HUES6 (cell line): Measurements from ENCODE around the gene PNMA8A.

ENCODE experiments used
- H3K27ac ChIP-seq: 2 replicates; pipeline ENCODE4 v1.7.0; 2013; ENCODE audit warnings: low read depth, mild to moderate bottlenecking, low read length, inconsistent platforms
- H3K27me3 ChIP-seq: 2 replicates; pipeline ENCODE4 v1.6.1; 2013; ENCODE audit warnings: low read length; ENCODE audit not compliant: control insufficient read depth, insufficient read depth
- H3K36me3 ChIP-seq: 2 replicates; pipeline ENCODE4 v1.6.1; 2013; ENCODE audit warnings: low read length; ENCODE audit not compliant: control insufficient read depth, insufficient read depth
- H3K4me1 ChIP-seq: 2 replicates; pipeline ENCODE4 v1.6.1; 2013; ENCODE audit warnings: low read length; ENCODE audit not compliant: control insufficient read depth, insufficient read depth
- H3K4me3 ChIP-seq: 2 replicates; pipeline ENCODE4 v1.5.1; 2013; ENCODE audit warnings: low read depth, low read length
- H3K9ac ChIP-seq: one replicate; pipeline ENCODE4 v1.6.1; 2013; ENCODE audit warnings: mild to moderate bottlenecking, low read length
- H3K9me3 ChIP-seq: 2 replicates; pipeline ENCODE4 v1.6.1; 2013; ENCODE audit warnings: low read depth, low read length; ENCODE audit not compliant: control insufficient read depth, insufficient read depth

Gene PNMA8A

GRCh38 chr19:46491975-46492682, 20.8 kb upstream of the PNMA8A start:
- Histone ChIP-seq H3K27me3 (peaks cover 74% of the 10 kb centered on the region), H3K9ac (no peak overlapping the region), H3K9me3 (no peaks in the 10 kb centered on the region), H3K4me3 (no peak overlapping the region), H3K27ac (no peak overlapping the region), H3K4me1 (peaks cover 30% of the 10 kb centered on the region), H3K36me3 (no peaks in the 10 kb centered on the region)

GRCh38 chr19:46490774-46491173, 19.4 kb upstream of the PNMA8A start:
- Histone ChIP-seq H3K4me3 (no peak overlapping the region), H3K27ac (no peak overlapping the region), H3K9me3 (no peaks in the 10 kb centered on the region), H3K4me1 (peaks cover 31% of the 10 kb centered on the region), H3K36me3 (no peaks in the 10 kb centered on the region), H3K9ac (no peak overlapping the region), H3K27me3 (peaks cover 82% of the 10 kb centered on the region)

DNA sequence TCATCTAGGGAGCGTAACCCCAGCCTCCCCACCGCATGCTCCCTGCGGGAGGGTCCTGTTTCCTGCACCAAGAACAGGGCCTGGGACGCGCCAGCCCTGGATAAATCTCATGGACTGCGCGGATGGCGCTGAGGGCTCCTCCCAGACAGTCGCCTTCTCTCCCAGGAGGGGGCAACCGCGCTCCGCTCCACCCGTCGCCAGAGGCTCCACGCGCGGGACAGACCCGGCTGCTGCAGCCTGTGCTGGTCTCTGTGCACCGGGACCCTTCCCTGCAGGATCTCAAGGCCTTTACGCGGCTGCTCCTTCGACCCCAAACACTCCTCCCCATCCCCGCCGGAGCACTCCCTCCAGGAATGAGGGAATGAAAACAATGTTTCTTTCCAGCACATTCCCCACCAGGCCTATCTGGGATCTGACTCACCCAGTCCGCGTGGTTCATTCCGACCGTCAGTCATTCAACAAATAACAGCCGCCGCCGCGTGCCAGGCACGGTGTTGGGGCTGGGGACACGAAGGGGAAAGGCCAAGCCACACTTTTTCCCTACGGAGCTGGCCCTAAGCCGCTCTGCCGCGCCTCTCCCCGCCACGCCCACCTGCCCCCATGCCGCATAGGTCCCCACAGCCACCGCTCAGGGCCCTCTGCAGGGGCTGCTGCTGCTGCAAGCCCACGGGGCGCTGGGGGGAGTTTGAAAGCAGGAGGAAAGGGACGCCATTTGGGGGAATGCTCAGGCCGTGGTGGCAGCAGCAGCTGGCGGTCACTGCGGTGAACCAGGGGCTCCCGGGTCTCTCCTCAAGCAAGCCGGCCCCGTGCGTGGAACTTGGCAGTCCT, 18.3 kb upstream of the PNMA8A start:
- Histone ChIP-seq H3K9me3 (no peaks in the 10 kb centered on the region), H3K36me3 (no peaks in the 10 kb centered on the region), H3K27me3 (peaks cover 74% of the 10 kb centered on the region), H3K27ac (no peak overlapping the region), H3K4me3 (peak overlapping the region; percentile 44), H3K4me1 (peaks cover 26% of the 10 kb centered on the region), H3K9ac (no peak overlapping the region)

- Histone ChIP-seq H3K9ac (no peak overlapping the region), H3K4me1 (peaks cover 26% of the 10 kb centered on the region), H3K27me3 (peaks cover 63% of the 10 kb centered on the region), H3K27ac (no peak overlapping the region), H3K9me3 (no peaks in the 10 kb centered on the region), H3K36me3 (no peaks in the 10 kb centered on the region), H3K4me3 (no peak overlapping the region)
Measured at GRCh38 chr19:46488551-46488950, 17.2 kb upstream of the PNMA8A start.

GRCh38 chr19:46487802-46488445, 16.6 kb upstream of the PNMA8A start:
- Histone ChIP-seq H3K9ac (peak overlapping the region; percentile 27), H3K36me3 (no peaks in the 10 kb centered on the region), H3K4me1 (peaks cover 23% of the 10 kb centered on the region), H3K27me3 (peaks cover 59% of the 10 kb centered on the region), H3K9me3 (no peaks in the 10 kb centered on the region), H3K4me3 (peak overlapping the region; percentile 61), H3K27ac (no peak overlapping the region)

DNA sequence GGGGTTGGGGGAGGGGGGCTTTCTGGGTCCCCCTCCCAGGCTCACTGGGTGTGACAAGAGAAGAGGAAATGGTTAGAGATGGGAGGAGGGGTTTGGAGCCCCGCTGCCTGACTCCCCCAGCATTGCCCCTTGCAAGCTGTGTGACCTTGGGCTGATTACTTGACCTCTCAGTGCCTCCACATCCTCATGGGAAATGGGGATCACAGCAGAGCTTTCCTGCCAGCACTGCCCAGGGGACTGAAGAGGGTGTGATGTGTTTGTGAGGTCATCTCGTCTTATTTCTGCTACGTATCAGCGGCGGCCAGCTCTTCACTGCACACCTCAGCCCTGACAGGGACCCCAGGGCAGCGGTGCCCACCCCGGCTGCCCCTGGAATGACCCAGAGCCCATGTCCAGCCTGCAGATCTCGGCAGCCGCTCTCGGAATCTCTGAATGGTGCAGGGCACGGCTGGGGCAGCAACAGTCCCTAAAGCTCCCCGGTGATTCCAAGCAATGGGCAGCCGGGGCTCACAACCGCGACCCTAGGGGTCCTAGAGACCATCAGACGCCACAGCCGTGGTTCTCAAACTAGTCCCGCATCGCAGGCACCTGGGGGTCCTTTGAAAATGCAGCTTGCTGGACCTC, 15.9 kb upstream of the PNMA8A start:
- Histone ChIP-seq H3K4me3 (peak overlapping the region; percentile 61), H3K36me3 (no peaks in the 10 kb centered on the region), H3K4me1 (peaks cover 18% of the 10 kb centered on the region; the same call in 1 of the 2 replicates), H3K27ac (no peak overlapping the region), H3K9ac (peak overlapping the region; percentile 27), H3K9me3 (no peaks in the 10 kb centered on the region), H3K27me3 (peaks cover 53% of the 10 kb centered on the region)

GRCh38 chr19:46486358-46486757, 15.0 kb upstream of the PNMA8A start:
- Histone ChIP-seq H3K9me3 (no peaks in the 10 kb centered on the region), H3K36me3 (no peaks in the 10 kb centered on the region), H3K4me1 (peaks cover 20% of the 10 kb centered on the region), H3K27me3 (peaks cover 44% of the 10 kb centered on the region), H3K27ac (no peak overlapping the region), H3K4me3 (no peak overlapping the region), H3K9ac (no peak overlapping the region)

GRCh38 chr19:46484656-46485055, 13.3 kb upstream of the PNMA8A start:
- Histone ChIP-seq H3K36me3 (no peaks in the 10 kb centered on the region), H3K4me1 (peaks cover 22% of the 10 kb centered on the region), H3K4me3 (no peak overlapping the region), H3K9me3 (no peaks in the 10 kb centered on the region), H3K27ac (no peak overlapping the region), H3K27me3 (peaks cover 30% of the 10 kb centered on the region), H3K9ac (no peak overlapping the region)

DNA sequence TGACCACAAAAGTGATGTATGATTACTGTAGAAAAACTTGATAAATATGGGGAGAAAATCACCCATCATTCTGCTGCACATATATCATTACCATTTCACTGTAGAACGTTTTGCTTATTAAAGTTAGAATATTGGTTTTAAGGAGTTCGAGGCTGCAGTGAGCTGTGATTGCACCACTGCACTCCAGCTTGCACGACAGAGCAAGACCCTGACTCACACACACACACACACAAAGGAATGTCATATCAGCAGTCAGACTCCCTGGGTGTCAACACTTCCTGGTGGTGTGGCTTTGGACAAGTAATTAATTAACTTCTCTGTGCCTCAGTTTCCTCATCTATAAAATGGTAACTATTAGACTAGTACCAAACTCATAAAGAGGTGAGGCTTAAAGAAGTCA, 11.3 kb upstream of the PNMA8A start:
- no peak overlapping the region for H3K27ac ChIP-seq
- H3K4me1 ChIP-seq: peaks cover 13% of the 10 kb centered on the region

DNA sequence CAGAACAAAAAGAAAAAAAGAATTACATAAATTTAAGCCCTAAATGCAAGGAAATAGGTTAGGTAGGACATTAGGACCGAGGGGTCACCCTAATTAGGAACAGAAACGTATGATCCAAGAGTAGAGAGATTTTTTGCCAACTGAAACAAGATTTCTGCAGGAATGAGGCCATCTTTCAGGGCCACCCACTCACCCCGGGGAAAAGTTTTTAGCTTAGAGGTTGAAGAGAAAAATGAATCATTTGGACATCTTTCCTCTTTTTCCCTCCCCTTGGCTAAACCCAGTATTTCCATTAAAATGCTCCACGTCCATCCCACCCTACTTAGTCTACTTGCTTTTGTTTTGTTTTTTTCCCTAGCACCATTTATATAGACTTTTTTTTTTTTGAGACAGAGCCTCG, 10.6 kb upstream of the PNMA8A start:
- Histone ChIP-seq H3K27me3 (peaks cover 6% of the 10 kb centered on the region), H3K27ac (no peak overlapping the region), H3K36me3 (no peaks in the 10 kb centered on the region), H3K4me1 (peaks cover 10% of the 10 kb centered on the region), H3K4me3 (no peak overlapping the region), H3K9me3 (no peaks in the 10 kb centered on the region), H3K9ac (no peak overlapping the region)

More for the DNA sequence above, 11.3 kb upstream of the PNMA8A start:
- Histone ChIP-seq H3K27me3 (peaks cover 13% of the 10 kb centered on the region), H3K9me3 (no peaks in the 10 kb centered on the region), H3K9ac (no peak overlapping the region), H3K4me3 (no peak overlapping the region), H3K36me3 (no peaks in the 10 kb centered on the region)
